ENCODE results near the gene C10orf105. TPM values are rescaled to one million over a fixed set of nuclear protein-coding genes. Genes with fewer than 3 reads are reported as not detected.
A peak's percentile ranks its signal among the peaks of the same experiment; 100 is the strongest.

The C10orf105 gene
- total and polyA plus RNA-seq, 2 of the 13 experiments (the other 11 are each of a cell fraction or from before 2014, with no cell fraction given), result not detected

DNA sequence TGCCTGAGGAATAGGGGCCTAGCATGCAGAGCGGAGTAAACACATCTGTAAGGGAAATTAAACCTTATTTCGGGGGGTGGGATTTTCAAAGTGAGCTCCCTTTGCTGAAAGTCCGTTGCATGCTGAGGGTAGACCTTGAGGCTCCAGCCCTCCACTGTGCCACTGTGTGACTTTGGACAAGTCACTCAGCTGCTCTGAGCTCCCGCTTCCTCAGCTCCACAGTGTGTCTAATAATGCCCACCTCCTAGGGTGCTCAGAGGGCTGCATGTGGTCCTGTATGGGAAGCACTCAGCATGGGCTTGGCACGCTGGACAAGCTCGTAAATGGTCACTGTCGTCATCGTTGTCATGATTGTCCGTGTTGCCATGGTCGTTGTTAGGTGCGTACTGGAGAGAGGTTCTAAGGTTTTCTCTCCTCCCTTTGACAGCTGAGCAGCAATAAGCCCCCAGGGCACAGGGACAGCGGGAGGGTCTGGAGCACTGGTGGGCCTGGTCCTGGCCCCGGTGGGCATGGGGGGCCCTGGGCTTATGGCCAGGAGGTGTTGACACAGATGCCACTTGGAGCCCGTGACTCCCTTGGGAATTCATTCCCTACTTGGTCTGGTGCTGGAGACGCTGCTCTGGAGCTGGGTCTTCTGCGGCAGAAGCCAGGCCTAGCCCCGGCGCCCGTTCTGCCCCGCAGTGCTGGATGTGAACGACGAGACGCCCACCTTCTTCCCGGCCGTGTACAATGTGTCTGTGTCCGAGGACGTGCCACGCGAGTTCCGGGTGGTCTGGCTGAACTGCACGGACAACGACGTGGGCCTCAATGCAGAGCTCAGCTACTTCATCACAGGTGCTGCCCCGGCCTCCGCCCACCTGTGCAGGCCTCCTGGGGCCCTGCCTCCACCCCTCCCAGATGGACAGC is 13.1 kb downstream of the C10orf105 start:
- DNase-seq (ENCODE audit: low spot score) (no peak), ATAC-seq (no peak), FAIRE-seq (no peak)
- Histone ChIP-seq H4K20me1 (ENCODE audit: insufficient read depth, low read length) (no peaks in the 10 kb centered on the region), H3K27ac (ENCODE audit: extremely low read length, insufficient read depth, low read length) (no peak overlapping the region), H3K4me1 (ENCODE audit: insufficient read depth, low read length) (no peaks in the 10 kb centered on the region), H3K9ac (ENCODE audit: insufficient read depth, low read depth, low read length) (no peak overlapping the region), H3K27me3 (ENCODE audit: control insufficient read depth in 1 of 2, insufficient read depth in 2 of 2, low read length in 2 of 2) (peaks cover 4 to 39% of the 10 kb centered on the region in 2 experiments; a peak in 4 of 5 replicates), H3K4me3 (replicated peaks in 1 of 3; ENCODE audit: insufficient read depth in 1 of 3, low read depth in 2 of 3, low read length in 3 of 3) (no peak overlapping the region), H3K79me2 (ENCODE audit: insufficient read depth, low read length) (no peaks in the 10 kb centered on the region), H3K4me2 (ENCODE audit: low read depth, low read length) (no peak overlapping the region), H3K9me3 (ENCODE audit: low read length) (no peaks in the 10 kb centered on the region), H2AFZ (ENCODE audit: low read length) (no peak overlapping the region), H3K36me3 (replicated peaks in 1 of 2; ENCODE audit: control insufficient read depth in 1 of 2, insufficient read depth in 2 of 2, low read length in 2 of 2) (no peaks in the 10 kb centered on the region)
- 24% methylated on average over 21 of the region's 35 CpGs for WGBS (ENCODE audit: low lambda C conversion rate)
- intact Hi-C loops (cut with micrococcal nuclease; ENCODE audit: unreplicated experiment) (loop anchor here (5.0 kb wide), 1 partner anchor 324 kb away; no protein-coding TSS in a partner anchor), in situ Hi-C loops (cut with HindIII; ENCODE audit: extremely low pct_ligation_motif_present, low pct_unique_long_range_greater_than_20kb) (no loop called here)
- BruUV-seq (replicated peaks), result no TSS peak
- POLR2A ChIA-PET, result no interaction called here
- CTCF ChIA-PET (ENCODE audit: low intra/inter-chr PET ratio, low total read pairs), result no interaction called here
- TF ChIP-seq, protein P1, sequence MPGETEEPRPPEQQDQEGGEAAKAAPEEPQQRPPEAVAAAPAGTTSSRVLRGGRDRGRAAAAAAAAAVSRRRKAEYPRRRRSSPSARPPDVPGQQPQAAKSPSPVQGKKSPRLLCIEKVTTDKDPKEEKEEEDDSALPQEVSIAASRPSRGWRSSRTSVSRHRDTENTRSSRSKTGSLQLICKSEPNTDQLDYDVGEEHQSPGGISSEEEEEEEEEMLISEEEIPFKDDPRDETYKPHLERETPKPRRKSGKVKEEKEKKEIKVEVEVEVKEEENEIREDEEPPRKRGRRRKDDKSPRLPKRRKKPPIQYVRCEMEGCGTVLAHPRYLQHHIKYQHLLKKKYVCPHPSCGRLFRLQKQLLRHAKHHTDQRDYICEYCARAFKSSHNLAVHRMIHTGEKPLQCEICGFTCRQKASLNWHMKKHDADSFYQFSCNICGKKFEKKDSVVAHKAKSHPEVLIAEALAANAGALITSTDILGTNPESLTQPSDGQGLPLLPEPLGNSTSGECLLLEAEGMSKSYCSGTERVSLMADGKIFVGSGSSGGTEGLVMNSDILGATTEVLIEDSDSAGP (CRISPR knock-in tag; IDR thresholded peaks at IDR 0.05; ENCODE audit: borderline replicate concordance), result no peak
- peak; percentile 59; the same call in 1 of the 2 replicates for TF ChIP-seq ZNF768 (CRISPR knock-in tag; IDR thresholded peaks at IDR 0.05)

DNA sequence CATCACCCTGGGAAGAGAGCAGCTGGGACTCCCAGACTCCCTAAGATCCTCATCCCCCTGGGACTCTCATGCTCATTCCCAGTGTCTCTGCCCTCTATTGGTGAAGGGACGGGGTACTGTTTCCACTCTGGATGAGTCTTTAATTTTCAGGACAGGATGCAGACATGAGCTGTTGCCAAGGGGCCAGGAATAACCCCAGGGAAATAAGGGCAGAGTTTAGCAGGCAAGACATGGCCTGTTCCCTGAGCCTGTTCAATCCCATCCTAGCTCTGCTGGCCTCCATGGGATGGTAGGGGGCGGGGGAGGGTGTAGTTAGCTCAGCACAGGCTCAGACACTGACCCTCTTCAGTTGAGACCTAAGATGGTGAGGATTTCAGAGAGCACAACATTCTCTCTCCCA is 14.0 kb downstream of the C10orf105 start:
- Histone ChIP-seq H4K20me1 (ENCODE audit: insufficient read depth, low read length) (no peaks in the 10 kb centered on the region), H2AFZ (ENCODE audit: low read length) (no peak overlapping the region), H3K36me3 (replicated peaks in 1 of 2; ENCODE audit: control insufficient read depth in 1 of 2, insufficient read depth in 2 of 2, low read length in 2 of 2) (no peaks in the 10 kb centered on the region), H3K9ac (ENCODE audit: insufficient read depth, low read depth, low read length) (no peak overlapping the region), H3K27me3 (ENCODE audit: control insufficient read depth in 1 of 2, insufficient read depth in 2 of 2, low read length in 2 of 2) (peaks cover 3 to 43% of the 10 kb centered on the region in 2 experiments; a peak in 4 of 5 replicates), H3K9me3 (ENCODE audit: low read length) (no peaks in the 10 kb centered on the region), H3K4me1 (ENCODE audit: insufficient read depth, low read length) (no peaks in the 10 kb centered on the region), H3K79me2 (ENCODE audit: insufficient read depth, low read length) (no peaks in the 10 kb centered on the region), H3K4me2 (ENCODE audit: low read depth, low read length) (no peak overlapping the region), H3K27ac (ENCODE audit: extremely low read length, insufficient read depth, low read length) (no peak overlapping the region), H3K4me3 (replicated peaks in 1 of 3; ENCODE audit: insufficient read depth in 1 of 3, low read depth in 2 of 3, low read length in 3 of 3) (no peak overlapping the region)
- POLR2A ChIA-PET, result no interaction called here
- intact Hi-C loops (cut with micrococcal nuclease; ENCODE audit: unreplicated experiment) (loop anchor here (5.0 kb wide), 1 partner anchor 323 kb away; no protein-coding TSS in a partner anchor), in situ Hi-C loops (cut with HindIII; ENCODE audit: extremely low pct_ligation_motif_present, low pct_unique_long_range_greater_than_20kb) (no loop called here)
- TF ChIP-seq KDM3A (CRISPR knock-in tag; IDR thresholded peaks at IDR 0.05; ENCODE audit: low read depth) (no peak), ZNF749 (CRISPR knock-in tag; IDR thresholded peaks at IDR 0.05; ENCODE audit: borderline replicate concordance) (no peak), HMGA1 (CRISPR knock-in tag; conservative IDR thresholded peaks at IDR 0.05) (no peak), ZNF790 (CRISPR knock-in tag; IDR thresholded peaks at IDR 0.05; ENCODE audit: borderline replicate concordance) (no peak), ZNF564 (CRISPR knock-in tag; IDR thresholded peaks at IDR 0.05) (no peak), MTA3 (CRISPR knock-in tag; IDR thresholded peaks at IDR 0.05) (no peak), TEAD2 (CRISPR knock-in tag; IDR thresholded peaks at IDR 0.05) (no peak)
- TF ChIP-seq, protein P2, sequence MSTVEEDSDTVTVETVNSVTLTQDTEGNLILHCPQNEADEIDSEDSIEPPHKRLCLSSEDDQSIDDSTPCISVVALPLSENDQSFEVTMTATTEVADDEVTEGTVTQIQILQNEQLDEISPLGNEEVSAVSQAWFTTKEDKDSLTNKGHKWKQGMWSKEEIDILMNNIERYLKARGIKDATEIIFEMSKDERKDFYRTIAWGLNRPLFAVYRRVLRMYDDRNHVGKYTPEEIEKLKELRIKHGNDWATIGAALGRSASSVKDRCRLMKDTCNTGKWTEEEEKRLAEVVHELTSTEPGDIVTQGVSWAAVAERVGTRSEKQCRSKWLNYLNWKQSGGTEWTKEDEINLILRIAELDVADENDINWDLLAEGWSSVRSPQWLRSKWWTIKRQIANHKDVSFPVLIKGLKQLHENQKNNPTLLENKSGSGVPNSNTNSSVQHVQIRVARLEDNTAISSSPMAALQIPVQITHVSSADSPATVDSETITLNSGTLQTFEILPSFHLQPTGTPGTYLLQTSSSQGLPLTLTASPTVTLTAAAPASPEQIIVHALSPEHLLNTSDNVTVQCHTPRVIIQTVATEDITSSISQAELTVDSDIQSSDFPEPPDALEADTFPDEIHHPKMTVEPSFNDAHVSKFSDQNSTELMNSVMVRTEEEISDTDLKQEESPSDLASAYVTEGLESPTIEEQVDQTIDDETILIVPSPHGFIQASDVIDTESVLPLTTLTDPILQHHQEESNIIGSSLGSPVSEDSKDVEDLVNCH (CRISPR knock-in tag; IDR thresholded peaks at IDR 0.05), result no peak
- ATAC-seq (no peak), FAIRE-seq (no peak), DNase-seq (ENCODE audit: low spot score) (no peak)
- BruUV-seq (replicated peaks), result no TSS peak
- CTCF ChIA-PET (ENCODE audit: low intra/inter-chr PET ratio, low total read pairs), result no interaction called here
- no CpG with 5 or more reads among the region's 2 CpGs for WGBS (ENCODE audit: low lambda C conversion rate)
